ENCODE measurements around the gene ARHGAP26. TPM values are rescaled to one million over a fixed set of nuclear protein-coding genes. Genes with fewer than 3 reads are reported as not detected.

Gene ARHGAP26
- total and polyA plus RNA-seq, 2 of the 4 experiments (the other 2 are of a cell fraction): 0.54 to 0.56 TPM

DNA sequence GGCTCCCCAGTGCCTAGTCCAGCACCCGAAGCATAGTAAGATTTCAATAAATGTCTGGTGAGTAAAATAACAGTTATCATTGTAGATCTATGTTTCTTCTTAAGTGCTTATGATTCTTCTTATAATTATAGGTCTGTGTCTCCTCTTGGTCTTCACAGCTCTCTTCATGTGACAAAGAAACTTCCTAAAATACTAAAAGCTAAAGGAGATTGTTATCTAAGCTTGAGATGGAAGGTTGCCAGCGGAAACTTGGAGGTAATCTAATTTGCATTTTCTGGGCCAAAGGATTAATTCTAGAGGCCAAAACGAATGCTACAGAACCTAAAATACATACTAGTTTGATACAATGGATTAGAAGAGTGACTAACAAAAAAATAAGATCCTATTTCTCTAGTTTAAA, 13.6 kb upstream of the ARHGAP26 start:
- ATAC-seq (ENCODE audit: low read depth): no peak

More for the DNA sequence above, 13.6 kb upstream of the ARHGAP26 start:
- BruUV-seq (replicated peaks): no TSS peak
- Histone ChIP-seq H2BK120ac (ENCODE audit: low read depth, low read length) (no peak overlapping the region), H4K5ac (ENCODE audit: low read depth, low read length) (no peak overlapping the region), H3K27ac (ENCODE audit: insufficient read depth, low read length) (no peak overlapping the region), H3K4me2 (ENCODE audit: low read depth, low read length) (no peak overlapping the region), H3K9ac (ENCODE audit: low read depth, low read length) (no peak overlapping the region), H3K27me3 (ENCODE audit: control insufficient read depth, insufficient read depth, low read length) (peaks cover 21% of the 10 kb centered on the region), H3K56ac (ENCODE audit: extremely low read depth, insufficient read depth, low read length) (no peak overlapping the region), H3K23ac (ENCODE audit: low read depth, low read length) (no peak overlapping the region), H3K18ac (ENCODE audit: low read depth, low read length) (no peak overlapping the region), H3K4ac (ENCODE audit: low read depth, low read length) (no peak overlapping the region), H3K14ac (replicated peaks; ENCODE audit: low read depth, low read length) (no peak overlapping the region), H4K91ac (ENCODE audit: insufficient read depth, low read depth, low read length) (no peak overlapping the region), H4K20me1 (ENCODE audit: insufficient read depth, low read length) (no peaks in the 10 kb centered on the region), H2BK20ac (ENCODE audit: low read depth, low read length) (no peak overlapping the region), H2AK5ac (ENCODE audit: low read depth, low read length) (no peak overlapping the region), H3K4me3 (ENCODE audit: insufficient read depth, low read depth, low read length) (no peak overlapping the region), H2BK15ac (ENCODE audit: low read depth, low read length) (no peak overlapping the region), H3K9me1 (ENCODE audit: insufficient read depth, low read length) (peaks cover 3% of the 10 kb centered on the region; the same call in 1 of the 2 replicates), H2BK5ac (ENCODE audit: low read depth, low read length, poor library complexity, severe bottlenecking) (no peak overlapping the region), H2AK9ac (replicated peaks; ENCODE audit: low read depth, low read length, poor library complexity) (no peak overlapping the region), H3K4me1 (ENCODE audit: control insufficient read depth, insufficient read depth, low read length) (no peaks in the 10 kb centered on the region), H3K9me3 (ENCODE audit: control insufficient read depth, insufficient read depth, low read length) (no peaks in the 10 kb centered on the region), H4K8ac (ENCODE audit: low read depth in 2 of 2, low read length in 2 of 2) (no peak overlapping the region), H3K79me1 (ENCODE audit: low read depth in 1 of 2, low read length in 2 of 2) (no peaks in the 10 kb centered on the region), H2AFZ (replicated peaks; ENCODE audit: low read length, poor library complexity) (no peak overlapping the region), H3K36me3 (ENCODE audit: control insufficient read depth, insufficient read depth, low read length) (no peaks in the 10 kb centered on the region)
- CTCF ChIA-PET: no interaction called here
- intact Hi-C loops (cut with micrococcal nuclease): no loop called here
- no peak for TF ChIP-seq RAD21 (IDR thresholded peaks at IDR 0.05; ENCODE audit: low read length)
- no peak for TF ChIP-seq POLR2A (IDR thresholded peaks at IDR 0.05; ENCODE audit: low read depth, low read length)
- TF ChIP-seq, protein P1, sequence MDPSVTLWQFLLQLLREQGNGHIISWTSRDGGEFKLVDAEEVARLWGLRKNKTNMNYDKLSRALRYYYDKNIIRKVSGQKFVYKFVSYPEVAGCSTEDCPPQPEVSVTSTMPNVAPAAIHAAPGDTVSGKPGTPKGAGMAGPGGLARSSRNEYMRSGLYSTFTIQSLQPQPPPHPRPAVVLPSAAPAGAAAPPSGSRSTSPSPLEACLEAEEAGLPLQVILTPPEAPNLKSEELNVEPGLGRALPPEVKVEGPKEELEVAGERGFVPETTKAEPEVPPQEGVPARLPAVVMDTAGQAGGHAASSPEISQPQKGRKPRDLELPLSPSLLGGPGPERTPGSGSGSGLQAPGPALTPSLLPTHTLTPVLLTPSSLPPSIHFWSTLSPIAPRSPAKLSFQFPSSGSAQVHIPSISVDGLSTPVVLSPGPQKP (IDR thresholded peaks at IDR 0.05; ENCODE audit: borderline replicate concordance, low read depth, low read length): no peak
- no peak for TF ChIP-seq FOS (IDR thresholded peaks at IDR 0.05; ENCODE audit: low read depth, low read length)
- TF ChIP-seq CHD1 (IDR thresholded peaks at IDR 0.05; ENCODE audit: low read depth, low read length): no peak
- no peak for TF ChIP-seq RCOR1 (IDR thresholded peaks at IDR 0.05; ENCODE audit: insufficient replicate concordance, low read length)
- no peak for TF ChIP-seq CTCF (conservative IDR thresholded peaks at IDR 0.05; ENCODE audit: low read depth, low read length)
- TF ChIP-seq MAFK (IDR thresholded peaks at IDR 0.05; ENCODE audit: low read depth, low read length): no peak
- no peak for TF ChIP-seq BHLHE40 (IDR thresholded peaks at IDR 0.05; ENCODE audit: low read depth, low read length)
- POLR2A ChIA-PET (ENCODE audit: unreplicated experiment): no interaction called here
- no CpG with 5 or more reads among the region's 3 CpGs for WGBS, 2 experiments (ENCODE audit: extremely low coverage in 2 of 2, insufficient read length in 1 of 2)
- in situ Hi-C loops (cut with MboI; ENCODE audit: low sequenced_read_pairs): no loop called here
- dilution Hi-C loops (cut with HindIII; ENCODE audit: low sequenced_read_pairs, unreplicated experiment): no loop called here
- DNase-seq: no peak
